Measurements from ENCODE around the gene ZFAND5.

Gene ZFAND5

DNA sequence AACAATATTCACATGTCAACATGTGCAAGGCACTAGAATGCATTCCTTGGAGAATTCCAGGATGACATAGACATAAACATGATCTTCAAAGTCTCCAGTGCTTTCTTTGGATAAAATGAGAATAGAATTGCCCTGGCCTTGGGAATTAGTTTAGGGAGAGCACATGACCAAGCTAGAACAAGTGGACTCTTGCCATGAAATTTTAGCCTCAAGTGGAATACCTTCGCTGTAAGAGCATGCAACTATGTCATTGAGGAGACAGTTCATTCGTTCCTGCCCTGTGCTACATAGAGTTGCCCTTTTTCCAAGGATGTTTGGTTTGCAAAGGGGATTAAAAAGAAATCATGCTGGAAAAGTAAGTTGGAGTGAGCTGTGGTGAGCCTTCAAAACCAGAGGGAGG, 42.7 kb downstream of the ZFAND5 start:
- DNase-seq: no peak

DNA sequence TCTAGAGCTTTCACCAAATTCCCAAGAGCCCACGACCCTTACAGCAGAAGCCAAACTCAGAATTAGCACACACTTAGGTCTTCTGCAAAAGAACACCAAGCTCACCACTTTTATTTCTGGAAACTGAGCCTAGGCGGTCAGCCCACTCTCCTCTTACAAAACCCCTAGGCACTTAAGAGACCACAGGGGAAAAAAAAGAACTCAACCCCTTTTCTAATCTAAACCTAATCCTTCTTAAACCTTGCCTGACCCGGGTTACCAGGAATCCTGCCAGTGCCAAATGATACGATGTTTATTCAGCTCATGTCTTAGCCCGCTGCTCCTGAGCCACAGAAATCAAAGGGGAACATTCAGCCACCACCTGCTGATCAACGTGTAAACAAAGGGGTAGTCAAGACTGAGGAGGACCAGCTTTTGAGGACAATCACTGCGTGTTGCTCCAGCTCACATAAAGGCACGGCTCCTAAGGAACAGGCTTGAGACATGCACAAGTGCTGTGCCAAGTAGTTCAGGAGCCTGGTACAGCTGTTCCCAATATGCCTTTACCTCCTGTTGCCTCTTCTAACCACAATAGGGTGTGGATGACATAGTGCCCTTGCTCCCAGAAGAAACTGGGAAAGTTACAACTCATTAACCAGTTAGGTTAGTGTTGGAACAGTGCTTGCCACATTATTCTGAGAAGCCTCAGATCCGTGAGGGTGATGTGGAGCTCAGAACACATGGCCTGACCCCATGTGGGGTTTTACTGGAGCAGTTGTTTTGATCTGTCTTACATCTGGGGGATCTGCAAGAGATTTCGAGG, 49.3 kb downstream of the ZFAND5 start:
- DNase-seq: no peak

DNA sequence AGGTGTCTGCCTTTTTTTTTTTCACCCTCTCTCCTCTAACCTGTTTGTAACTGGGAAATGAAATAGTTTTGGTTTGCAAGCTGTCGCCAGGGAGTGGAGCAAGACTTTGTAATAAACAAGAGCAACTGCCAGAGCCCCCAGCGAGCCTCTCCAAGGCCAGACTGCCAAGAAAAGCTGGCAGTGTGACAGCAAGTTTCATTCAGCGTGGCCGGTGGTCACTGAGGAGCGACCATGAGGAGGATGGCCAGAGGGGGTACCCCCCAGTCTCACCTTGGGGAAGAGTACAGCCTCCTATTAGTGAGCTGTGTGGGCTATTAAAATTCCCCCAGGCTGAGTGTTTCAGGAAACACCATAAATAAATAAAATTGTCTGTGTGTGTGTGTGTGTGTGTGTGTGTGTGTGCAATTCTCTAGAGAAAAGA, 49.9 kb downstream of the ZFAND5 start:
- no peak for DNase-seq

DNA sequence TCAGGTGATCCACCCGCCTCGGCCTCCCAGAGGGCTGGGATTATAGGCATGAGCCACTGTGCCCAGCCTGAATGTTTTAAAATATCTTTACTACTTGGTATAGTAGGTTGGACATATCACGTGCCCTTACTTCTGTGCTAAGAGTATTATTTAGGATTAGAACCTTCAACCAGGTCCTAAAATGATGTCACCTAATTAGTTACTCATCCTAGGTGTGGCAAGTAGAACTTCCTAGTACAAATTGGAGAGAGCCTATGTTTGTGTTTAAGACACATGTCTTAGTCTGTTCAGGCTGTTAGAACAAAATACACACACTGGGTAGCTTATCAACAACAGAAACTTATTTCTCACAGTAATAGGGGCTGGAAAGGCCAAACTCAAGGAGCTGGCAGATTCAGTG, 51.5 kb downstream of the ZFAND5 start:
- no peak for DNase-seq

DNA sequence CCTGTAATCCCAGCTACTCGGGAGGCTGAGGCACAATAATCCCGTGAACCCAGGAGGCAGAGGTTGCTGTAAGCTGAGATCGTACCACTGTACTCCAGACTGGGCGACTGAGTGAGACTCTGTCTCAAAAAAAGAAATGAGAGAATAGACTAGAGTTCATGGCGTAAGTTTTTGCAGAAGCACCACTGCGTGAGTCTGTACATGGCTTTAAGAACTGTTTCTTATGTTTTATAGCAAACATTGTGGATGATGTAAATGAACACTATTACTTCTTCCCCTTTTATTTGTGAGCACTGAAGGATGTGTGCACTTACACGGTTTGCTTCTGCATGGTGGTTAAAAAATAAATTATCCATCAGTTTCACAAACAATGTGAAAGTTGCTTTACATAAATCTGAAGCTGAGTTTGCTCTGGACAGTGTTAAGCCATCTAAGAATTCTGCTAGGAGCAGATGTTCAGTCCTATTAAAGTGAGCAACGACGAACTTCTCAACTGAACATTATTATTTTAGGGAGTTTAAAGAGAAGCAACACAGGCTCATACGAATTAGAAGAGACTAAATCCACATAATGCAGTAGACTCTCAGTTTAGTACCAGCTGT, 52.5 kb downstream of the ZFAND5 start:
- DNase-seq: no peak

DNA sequence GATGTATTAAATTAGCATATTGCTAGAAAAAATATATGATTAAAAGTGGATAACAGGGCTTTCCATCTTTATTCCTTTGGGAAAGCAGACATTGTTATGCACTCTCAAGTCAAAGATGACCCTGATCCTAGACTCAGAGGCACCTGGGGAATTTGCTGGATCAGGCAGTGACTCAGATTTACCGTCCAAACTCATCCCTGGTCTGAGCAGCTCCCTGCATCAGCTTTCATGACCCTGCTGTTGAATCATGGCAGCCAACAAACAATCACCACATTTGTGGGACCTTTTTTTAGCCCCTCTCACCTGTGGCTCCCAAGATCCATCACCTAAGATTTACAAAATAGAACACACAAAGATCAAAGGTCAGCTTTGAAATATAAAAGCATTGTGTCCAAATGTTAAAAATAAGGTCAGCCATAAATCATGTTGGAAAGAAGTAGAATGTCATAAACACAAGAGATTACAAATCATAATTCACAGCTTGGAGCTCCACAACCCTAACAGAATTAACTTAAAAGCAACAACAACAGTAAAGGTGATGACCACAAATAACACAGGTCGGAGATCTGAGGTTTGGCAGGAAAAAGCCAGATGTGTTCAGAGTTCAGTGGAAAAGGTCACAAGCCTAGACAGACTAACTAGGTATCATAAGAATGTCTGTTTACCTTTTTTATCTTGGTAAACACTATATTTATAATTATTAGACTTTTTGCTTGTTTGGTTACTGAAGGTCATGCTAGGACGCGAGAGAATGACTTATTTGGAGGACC, 55.5 kb downstream of the ZFAND5 start:
- DNase-seq: no peak

DNA sequence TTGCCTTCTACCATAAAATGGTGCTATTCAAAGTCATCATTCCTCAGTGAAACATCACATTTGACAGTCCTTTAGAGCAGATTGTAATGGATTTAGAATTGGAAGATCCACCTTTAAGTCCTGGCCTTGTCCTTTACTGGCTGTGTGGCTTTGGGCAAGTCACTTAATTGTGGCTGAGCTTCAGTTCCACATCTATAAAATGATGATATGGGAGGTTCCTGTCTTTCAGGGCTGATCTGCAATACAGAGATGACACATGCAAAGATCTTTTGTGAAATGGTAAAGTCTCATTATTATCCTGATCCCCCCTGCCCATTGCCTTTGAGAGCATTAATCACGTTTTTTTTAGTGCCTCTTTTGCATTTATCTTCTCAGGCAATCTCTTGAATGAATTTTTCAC, 58.2 kb downstream of the ZFAND5 start:
- no peak for DNase-seq

DNA sequence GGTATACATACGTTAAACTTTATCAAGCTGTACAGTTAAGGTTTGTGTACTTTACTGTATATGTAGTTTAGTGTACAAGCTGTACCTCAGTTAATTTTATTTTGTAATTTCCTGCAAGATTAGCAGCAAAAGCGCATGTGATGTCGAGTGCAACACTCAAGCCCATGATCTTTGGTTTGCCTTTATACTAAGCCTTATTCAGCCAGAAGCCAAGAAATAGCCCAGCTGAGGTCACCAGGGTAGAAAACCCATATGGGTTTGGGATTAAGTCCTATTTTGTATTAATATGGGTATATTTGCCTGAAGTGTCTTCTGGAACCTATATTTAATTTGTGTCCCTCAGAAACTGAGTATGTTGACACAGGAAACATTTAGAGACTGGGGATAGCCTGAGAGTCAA, 59.3 kb downstream of the ZFAND5 start:
- no peak for DNase-seq

DNA sequence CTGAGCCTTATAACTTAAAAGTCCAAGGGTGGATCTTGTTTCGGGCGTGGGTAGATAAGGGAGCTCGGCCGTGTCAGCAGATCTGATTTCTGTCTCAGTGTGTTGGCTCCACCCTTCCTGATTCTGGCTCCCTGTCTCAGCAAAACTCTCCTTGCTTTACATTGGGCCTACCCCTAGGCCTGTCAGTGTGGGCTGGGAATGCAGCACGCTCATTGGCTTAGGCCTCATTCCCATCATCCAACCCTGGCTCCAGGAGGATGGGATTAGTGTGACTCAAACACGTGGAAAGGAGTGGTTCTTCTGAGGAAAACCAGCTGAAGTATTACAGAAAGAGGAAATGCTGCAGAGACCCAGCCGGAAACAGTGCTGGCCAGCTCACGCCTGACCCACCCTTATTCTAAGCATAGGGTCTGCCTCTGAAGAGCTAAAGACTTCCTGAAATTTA, 59.9 kb downstream of the ZFAND5 start:
- no peak for DNase-seq

DNA sequence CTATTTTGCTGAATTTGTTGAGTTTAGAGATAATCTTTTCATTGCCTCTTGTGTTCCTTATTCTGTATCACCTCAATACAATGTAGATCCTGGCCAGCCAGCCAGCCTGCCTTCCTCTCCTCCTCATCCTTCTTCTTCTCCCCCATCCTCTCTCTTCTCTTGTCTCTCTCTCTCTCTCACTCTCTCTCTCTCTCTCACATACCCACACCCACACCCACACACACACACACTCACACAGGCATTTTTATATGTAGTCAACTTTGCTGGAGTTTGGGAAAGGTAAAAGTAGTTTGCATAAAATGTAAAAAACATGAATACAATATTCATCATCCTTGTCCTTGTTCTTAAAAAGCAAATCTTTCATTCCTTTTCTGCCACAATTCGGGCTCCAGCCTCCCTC, 60.5 kb downstream of the ZFAND5 start:
- DNase-seq: no peak
